Right lobe of liver (tissue), 6 donors: ENCODE data around the gene SH2D4B. TPM values are rescaled to one million over a fixed set of nuclear protein-coding genes. Genes with fewer than 3 reads are reported as not detected.

ENCODE experiments used
- ATAC-seq, 4 donors: fragments of 200-7000 bp; cut with Tn5 transposase; one replicate each; pipeline ENCODE4 v1.9.1; 2020; ENCODE audit warnings: mild to moderate bottlenecking in 4 of 4, moderate library complexity in 4 of 4
- DNase-seq, 3 donors: peaks; one replicate each; pipeline ENCODE4 v3.0.0-alpha.2; 2020
- H3K27ac ChIP-seq, 3 donors: fragments of 200-600 bp; one replicate each; pipeline ENCODE4 v1.8.0; 2022
- H3K27me3 ChIP-seq, 2 donors: fragments of 200-600 bp; one replicate each; pipeline ENCODE4 v1.8.0; 2022
- H3K36me3 ChIP-seq, 4 donors: fragments of 200-600 bp; sonication (generic) in 1 of 4; one replicate each; pipeline versions ENCODE4 v1.5.1 to v1.8.0; 2017 to 2022; ENCODE audit warnings: control low read depth in 1 of 4
- H3K4me1 ChIP-seq, 4 donors: fragments of 200-600 bp; sonication (generic) in 1 of 4; one replicate each; pipeline versions ENCODE4 v1.5.1 to v1.8.0; 2017 to 2022; ENCODE audit warnings: control low read depth in 1 of 4
- H3K4me3 ChIP-seq, 3 donors: fragments of 200-600 bp; one replicate each; pipeline ENCODE4 v1.8.0; 2022
- H3K9me3 ChIP-seq, 4 donors: fragments of 200-600 bp; sonication (generic) in 1 of 4; one replicate each; pipeline versions ENCODE4 v1.5.1 to v1.8.0; 2017 to 2022; ENCODE audit warnings: control low read depth in 1 of 4
- POLR2A ChIP-seq: fragments of 450-650 bp; IDR thresholded peaks from one replicate; pipeline ENCODE4 v1.6.1; 2017; ENCODE audit warnings: antibody characterized with exemption, mild to moderate bottlenecking
- WGBS: methylation state at CpG from one replicate; pipeline ENCODE4 v1.1.6; 2018; ENCODE audit warnings: low coverage, low lambda C conversion rate; ENCODE audit not compliant: insufficient coverage; ENCODE audit errors: missing lambda C conversion rate; 5-methylcytosine and 5-hydroxymethylcytosine counted together
- intact Hi-C, 2 donors: fragments of 100-400 bp; cut with DNase I; formaldehyde crosslinking; loops; one replicate each; pipeline versions ENCODE4 v1.11.2 to v1.14.1; 2022
- total RNA-seq, 6 experiments: library from RNA; depleted of rRNA in 2 of 6; stranded (reverse); fragments of >200 nt in 2 of 6; fragmentation: NEBNext Ultra II Directional in 3 of 6; extraction: Animal tissue kit (Norgen Biotek cat#: 25700) in 3 of 6; gene quantifications; one replicate each; pipeline versions ENCODE4 v1.1.0 to v1.2.4, GENCODE V29; 2016 to 2023
- TF ChIP-seq, protein P1 (sequence below), 4 donors: fragments of 200-600 bp in 3 of 4; fragments of 450-650 bp in 1 of 4; IDR thresholded peaks; one replicate each; pipeline versions ENCODE4 v1.5.1 to v1.8.0; 2016 to 2022; ENCODE audit warnings: antibody characterized with exemption in 4 of 4, mild to moderate bottlenecking in 2 of 4
- donor health status: DM: no; HTN: yes; CAD: no.
- donor health status: DM: no; HTN: no; CAD: no.
- donor health status: DM: no; HTN: no; CAD: no.
- donor health status: DM: no; HTN: yes; CAD: no.
- donor health status: DM: no; HTN: yes; CAD: no.

SH2D4B gene
- total RNA-seq, 6 experiments from 2014 or later: not detected

DNA sequence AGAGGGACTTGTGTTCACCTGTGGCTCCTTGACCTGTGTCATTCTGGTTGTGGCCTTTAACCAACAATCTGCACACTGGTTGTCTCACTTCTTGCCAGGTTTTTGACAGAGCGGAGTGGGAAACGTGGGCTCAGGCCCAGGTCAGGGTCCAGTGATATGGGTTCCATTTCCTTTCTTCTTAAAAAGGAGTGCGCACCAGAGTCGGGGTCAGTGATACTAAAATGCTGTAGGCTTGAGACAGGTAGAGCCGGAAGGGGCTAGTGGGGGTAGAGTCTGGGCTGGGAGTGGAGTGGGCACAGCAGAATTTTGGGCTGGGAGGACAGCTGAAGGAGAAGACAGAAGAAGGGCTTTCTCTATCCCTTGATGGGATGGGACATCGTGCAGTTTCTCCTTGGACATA lies 61.2 kb downstream of the SH2D4B start:
- Histone ChIP-seq H3K36me3 (no peaks in the 10 kb centered on the region), H3K4me3 (no peak overlapping the region), H3K9me3 (no peaks in the 10 kb centered on the region), H3K27ac (no peak overlapping the region), H3K27me3 (no peaks in the 10 kb centered on the region), H3K4me1 (no peaks in the 10 kb centered on the region)
- intact Hi-C loops: no loop called here
- WGBS: 74% methylated on average over 6 of the region's 6 CpGs
- TF ChIP-seq, protein P1, sequence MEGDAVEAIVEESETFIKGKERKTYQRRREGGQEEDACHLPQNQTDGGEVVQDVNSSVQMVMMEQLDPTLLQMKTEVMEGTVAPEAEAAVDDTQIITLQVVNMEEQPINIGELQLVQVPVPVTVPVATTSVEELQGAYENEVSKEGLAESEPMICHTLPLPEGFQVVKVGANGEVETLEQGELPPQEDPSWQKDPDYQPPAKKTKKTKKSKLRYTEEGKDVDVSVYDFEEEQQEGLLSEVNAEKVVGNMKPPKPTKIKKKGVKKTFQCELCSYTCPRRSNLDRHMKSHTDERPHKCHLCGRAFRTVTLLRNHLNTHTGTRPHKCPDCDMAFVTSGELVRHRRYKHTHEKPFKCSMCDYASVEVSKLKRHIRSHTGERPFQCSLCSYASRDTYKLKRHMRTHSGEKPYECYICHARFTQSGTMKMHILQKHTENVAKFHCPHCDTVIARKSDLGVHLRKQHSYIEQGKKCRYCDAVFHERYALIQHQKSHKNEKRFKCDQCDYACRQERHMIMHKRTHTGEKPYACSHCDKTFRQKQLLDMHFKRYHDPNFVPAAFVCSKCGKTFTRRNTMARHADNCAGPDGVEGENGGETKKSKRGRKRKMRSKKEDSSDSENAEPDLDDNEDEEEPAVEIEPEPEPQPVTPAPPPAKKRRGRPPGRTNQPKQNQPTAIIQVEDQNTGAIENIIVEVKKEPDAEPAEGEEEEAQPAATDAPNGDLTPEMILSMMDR (IDR thresholded peaks at IDR 0.05): no peak
- TF ChIP-seq POLR2A: no peak
- ATAC-seq (no peak), DNase-seq (no peak)

DNA sequence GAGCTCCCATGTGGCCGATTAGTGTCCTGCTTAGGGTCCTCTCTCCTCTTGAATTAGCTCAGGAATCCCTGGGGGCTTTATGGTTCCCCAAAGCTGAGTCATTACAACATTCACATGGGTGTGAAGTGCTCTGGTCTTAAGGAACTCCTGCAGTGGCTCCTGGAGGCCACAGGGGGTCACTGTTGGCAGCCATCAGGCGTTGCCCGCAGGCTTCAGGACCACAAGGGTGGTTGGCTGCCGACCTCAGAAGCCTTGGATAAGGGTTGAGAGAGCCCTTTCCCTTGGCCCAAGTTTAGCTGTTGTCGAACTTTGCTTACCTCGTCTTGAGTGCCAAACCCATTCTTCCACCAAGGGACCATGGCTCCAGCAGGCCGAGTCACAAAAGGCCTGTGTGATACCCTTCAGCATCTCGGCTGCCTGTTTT lies 61.7 kb downstream of the SH2D4B start:
- WGBS: 47% methylated on average over 4 of the region's 8 CpGs
- Histone ChIP-seq H3K36me3 (no peaks in the 10 kb centered on the region), H3K27ac (no peak overlapping the region), H3K4me3 (no peak overlapping the region), H3K9me3 (no peaks in the 10 kb centered on the region), H3K27me3 (no peaks in the 10 kb centered on the region), H3K4me1 (no peaks in the 10 kb centered on the region)
- peak; percentile 69 to 82 (median 74) for ATAC-seq
- intact Hi-C loops: no loop called here
- no peak for TF ChIP-seq POLR2A
- TF ChIP-seq, protein P1 (IDR thresholded peaks at IDR 0.05): peak; percentile 34 to 57 (median 50)
- peak in 2 of 3 donors; percentile 36 to 55 for DNase-seq

DNA sequence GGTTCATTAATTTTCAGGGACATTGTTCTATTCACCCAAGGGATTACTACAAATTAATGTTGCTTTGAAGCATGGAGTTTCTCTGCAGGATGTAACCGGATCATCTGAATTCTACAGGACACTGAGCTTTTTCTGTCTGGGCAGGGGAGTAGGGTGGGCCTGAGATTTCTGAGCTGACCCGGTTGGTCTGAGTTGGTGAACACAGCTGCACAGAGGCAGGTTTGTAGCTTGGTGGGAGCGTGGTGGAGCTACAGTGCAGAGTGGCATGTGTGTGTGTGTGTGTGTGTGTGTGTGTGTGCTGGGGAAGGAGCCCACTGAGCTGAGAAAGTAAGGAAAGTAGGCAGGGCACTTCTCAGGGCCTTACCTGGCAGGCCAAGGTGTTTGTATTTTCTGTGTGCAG lies 62.6 kb downstream of the SH2D4B start:
- intact Hi-C loops: no loop called here
- TF ChIP-seq, protein P1 (IDR thresholded peaks at IDR 0.05): no peak
- TF ChIP-seq POLR2A: no peak
- Histone ChIP-seq H3K4me1 (no peaks in the 10 kb centered on the region), H3K27me3 (no peaks in the 10 kb centered on the region), H3K9me3 (no peaks in the 10 kb centered on the region), H3K4me3 (no peak overlapping the region), H3K36me3 (no peaks in the 10 kb centered on the region), H3K27ac (no peak overlapping the region)
- 85% methylated on average over 3 of the region's 3 CpGs for WGBS
- ATAC-seq (no peak), DNase-seq (peak in 1 of 3 donors; percentile 21)

DNA sequence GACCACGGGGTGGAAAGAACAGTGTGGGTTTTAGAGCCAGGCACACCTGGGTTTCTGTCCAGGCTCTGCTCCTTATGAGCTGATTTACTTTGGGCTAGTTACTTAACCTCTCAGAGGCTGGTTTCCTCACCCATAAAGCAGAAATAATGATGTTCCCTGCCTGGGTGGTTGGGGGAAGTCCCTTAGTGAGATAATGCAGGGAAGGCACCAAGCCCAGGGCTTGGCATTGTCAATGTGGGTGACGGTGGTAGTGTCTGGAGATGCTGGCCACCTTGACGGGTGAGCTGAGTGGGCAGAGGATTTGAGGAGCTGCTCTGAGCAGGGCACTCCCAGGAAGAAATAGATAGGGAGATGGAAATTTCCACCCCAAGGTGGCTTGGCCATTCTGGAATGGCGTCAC lies 65.2 kb downstream of the SH2D4B start:
- intact Hi-C loops: no loop called here
- WGBS: 84% methylated on average over 3 of the region's 4 CpGs

More for the DNA sequence above, 65.2 kb downstream of the SH2D4B start:
- DNase-seq: peak in 1 of 3 donors; percentile 24
- H3K4me3 ChIP-seq: no peak overlapping the region
- no peaks in the 10 kb centered on the region for H3K9me3 ChIP-seq
- no peaks in the 10 kb centered on the region for H3K36me3 ChIP-seq
- no peak for ATAC-seq
- no peaks in the 10 kb centered on the region for H3K4me1 ChIP-seq
- H3K27me3 ChIP-seq: no peaks in the 10 kb centered on the region
- TF ChIP-seq POLR2A: no peak
- TF ChIP-seq, protein P1 (IDR thresholded peaks at IDR 0.05): no peak
- no peak overlapping the region for H3K27ac ChIP-seq
